BE2C (cell line): ENCODE data around the gene PRDM16.

Experiments used
- DNase-seq: peaks from one replicate; pipeline ENCODE4 v3.0.0-alpha.2; 2020
- H3K27me3 ChIP-seq: fragments of 250-450 bp; sonication (Bioruptor Pico); 2 replicates; pipeline ENCODE4 v1.5.1; 2020; ENCODE audit warnings: mild to moderate bottlenecking
- H3K36me3 ChIP-seq: fragments of 250-450 bp; sonication (Bioruptor Pico); 2 replicates; pipeline ENCODE4 v1.5.1; 2020; ENCODE audit warnings: mild to moderate bottlenecking
- H3K4me1 ChIP-seq: fragments of 250-450 bp; sonication (Bioruptor Pico); 2 replicates; pipeline ENCODE4 v1.5.1; 2020
- H3K4me3 ChIP-seq: 2 replicates; pipeline ENCODE4 v1.5.1; 2011; ENCODE audit warnings: low read depth, low read length
- H3K9me3 ChIP-seq: fragments of 250-450 bp; sonication (Bioruptor Pico); 2 replicates; pipeline ENCODE4 v1.5.1; 2020
- TF ChIP-seq, protein P1 (sequence below): IDR thresholded peaks from 2 replicates; pipeline ENCODE4 v1.5.1; 2012; ENCODE audit warnings: mild to moderate bottlenecking, low read depth, low read length

Gene PRDM16

DNA sequence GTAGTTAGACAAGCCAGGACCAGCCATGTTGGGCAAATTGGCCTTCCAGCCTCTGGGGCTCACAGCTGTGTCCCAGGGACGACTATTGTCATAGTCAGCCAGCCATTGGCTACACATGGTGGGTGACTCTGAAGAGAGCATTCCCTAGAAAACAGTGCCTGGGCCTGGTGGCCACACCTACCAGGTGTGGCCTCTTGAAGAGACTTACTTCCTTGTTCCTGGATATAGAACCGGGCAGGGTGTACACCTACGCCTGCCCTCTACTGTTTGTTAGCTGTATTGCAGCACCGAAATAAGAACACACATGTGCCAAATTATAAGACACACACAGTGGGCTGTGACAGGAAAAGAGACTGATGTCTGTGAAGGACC is 250.9 kb downstream of the PRDM16 start:
- Histone ChIP-seq H3K27me3 (no peaks in the 10 kb centered on the region), H3K4me1 (no peaks in the 10 kb centered on the region)
- no peak for DNase-seq

DNA sequence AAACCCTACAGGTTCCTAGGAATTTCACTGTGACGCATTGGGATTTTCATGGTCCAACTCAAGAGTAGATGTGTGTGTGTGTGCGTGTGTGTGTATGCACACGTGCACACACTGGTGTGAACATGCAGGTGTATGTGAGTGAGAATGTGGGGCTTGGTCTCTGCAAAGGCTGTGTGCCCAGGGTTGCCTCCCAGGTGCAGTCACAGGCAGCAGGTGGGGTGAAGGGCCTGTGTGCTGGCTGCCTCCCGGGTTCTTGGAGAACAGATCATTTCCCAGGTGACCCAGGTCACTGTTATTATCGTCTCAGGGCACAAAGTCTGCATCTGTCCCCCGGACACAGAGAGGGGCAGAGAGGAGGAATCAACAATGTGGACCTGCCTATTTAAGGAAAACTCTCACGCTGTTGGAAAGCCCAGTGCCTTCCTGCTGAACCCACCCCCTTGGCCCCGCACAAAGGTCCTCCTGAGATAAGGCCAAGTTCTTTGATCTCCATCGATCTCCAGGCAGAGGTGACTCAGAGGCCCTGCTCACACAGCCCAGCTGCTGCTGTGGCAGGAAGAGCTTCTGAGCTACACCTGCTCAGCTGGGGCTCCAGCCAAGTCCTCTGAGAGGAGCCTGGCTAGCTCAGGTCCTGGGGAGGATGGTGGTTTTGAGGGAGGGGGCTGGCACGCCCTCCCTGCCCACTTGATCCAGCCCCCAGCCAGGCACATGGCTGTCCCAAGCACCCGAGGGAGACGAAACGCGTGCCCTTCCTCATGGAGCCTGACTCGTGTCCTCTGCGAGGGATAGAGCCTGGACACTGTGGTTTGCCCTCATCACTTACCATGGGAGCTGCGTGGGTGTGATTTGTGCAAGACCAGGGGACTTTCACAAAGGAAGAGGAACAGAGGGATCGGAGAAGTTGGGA is 251.5 kb downstream of the PRDM16 start:
- no peak overlapping the region for H3K4me3 ChIP-seq
- H3K27me3 ChIP-seq = no peaks in the 10 kb centered on the region
- peak; percentile 25 for DNase-seq
- H3K36me3 ChIP-seq = no peaks in the 10 kb centered on the region
- TF ChIP-seq, protein P1, sequence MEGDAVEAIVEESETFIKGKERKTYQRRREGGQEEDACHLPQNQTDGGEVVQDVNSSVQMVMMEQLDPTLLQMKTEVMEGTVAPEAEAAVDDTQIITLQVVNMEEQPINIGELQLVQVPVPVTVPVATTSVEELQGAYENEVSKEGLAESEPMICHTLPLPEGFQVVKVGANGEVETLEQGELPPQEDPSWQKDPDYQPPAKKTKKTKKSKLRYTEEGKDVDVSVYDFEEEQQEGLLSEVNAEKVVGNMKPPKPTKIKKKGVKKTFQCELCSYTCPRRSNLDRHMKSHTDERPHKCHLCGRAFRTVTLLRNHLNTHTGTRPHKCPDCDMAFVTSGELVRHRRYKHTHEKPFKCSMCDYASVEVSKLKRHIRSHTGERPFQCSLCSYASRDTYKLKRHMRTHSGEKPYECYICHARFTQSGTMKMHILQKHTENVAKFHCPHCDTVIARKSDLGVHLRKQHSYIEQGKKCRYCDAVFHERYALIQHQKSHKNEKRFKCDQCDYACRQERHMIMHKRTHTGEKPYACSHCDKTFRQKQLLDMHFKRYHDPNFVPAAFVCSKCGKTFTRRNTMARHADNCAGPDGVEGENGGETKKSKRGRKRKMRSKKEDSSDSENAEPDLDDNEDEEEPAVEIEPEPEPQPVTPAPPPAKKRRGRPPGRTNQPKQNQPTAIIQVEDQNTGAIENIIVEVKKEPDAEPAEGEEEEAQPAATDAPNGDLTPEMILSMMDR = no peak
- H3K9me3 ChIP-seq = no peaks in the 10 kb centered on the region
- no peaks in the 10 kb centered on the region for H3K4me1 ChIP-seq

More for the DNA sequence above, 250.9 kb downstream of the PRDM16 start:
- no peaks in the 10 kb centered on the region for H3K36me3 ChIP-seq
- H3K4me3 ChIP-seq = no peak overlapping the region
- TF ChIP-seq, protein P1 = peak; percentile 68
- H3K9me3 ChIP-seq = no peaks in the 10 kb centered on the region

DNA sequence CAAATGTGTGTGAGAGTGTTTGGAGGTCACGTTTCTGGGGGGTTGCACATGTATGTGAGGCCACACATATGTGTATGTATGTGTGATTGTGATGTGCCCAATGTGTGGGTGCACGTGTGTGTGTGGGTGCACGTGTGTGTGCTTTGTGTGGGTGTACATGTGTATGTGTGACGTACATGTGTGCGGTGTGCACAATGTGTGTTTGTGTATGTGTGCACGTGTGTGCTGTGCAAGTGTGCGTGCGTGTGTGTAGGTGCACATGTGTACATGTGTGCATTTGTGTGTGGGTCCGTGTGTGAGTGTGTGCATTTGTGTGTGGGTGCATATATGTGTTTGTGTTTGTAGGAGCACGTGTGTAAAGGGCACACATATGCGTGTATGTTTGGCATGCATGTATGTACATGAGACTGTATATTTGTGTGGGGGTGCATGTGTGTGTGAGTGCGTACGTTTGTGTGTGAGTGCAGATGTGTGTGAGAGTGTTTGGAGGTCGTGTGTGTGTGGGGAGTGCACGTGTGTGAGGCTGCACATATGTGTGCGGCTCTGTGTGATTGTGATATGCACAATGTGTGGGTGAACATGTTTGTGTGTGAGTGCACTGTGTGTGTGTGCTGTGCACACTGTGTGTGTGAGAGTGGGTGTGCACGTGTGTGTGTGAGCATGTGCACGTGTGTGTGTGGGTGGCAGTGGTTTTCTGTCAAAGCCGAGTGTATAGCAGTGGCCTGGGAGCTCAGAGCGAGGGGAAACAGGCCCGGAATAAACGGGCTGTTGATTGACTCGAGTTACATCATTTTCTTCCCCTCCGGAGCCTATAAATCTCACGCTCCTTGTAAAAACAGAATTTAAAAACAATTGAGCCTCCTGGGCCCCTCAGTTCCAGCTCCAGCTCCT is 252.8 kb downstream of the PRDM16 start:
- no peaks in the 10 kb centered on the region for H3K9me3 ChIP-seq
- H3K27me3 ChIP-seq = no peaks in the 10 kb centered on the region
- no peak for DNase-seq
- TF ChIP-seq, protein P1 = no peak
- H3K36me3 ChIP-seq = no peaks in the 10 kb centered on the region
- H3K4me1 ChIP-seq = no peaks in the 10 kb centered on the region
- no peak overlapping the region for H3K4me3 ChIP-seq

DNA sequence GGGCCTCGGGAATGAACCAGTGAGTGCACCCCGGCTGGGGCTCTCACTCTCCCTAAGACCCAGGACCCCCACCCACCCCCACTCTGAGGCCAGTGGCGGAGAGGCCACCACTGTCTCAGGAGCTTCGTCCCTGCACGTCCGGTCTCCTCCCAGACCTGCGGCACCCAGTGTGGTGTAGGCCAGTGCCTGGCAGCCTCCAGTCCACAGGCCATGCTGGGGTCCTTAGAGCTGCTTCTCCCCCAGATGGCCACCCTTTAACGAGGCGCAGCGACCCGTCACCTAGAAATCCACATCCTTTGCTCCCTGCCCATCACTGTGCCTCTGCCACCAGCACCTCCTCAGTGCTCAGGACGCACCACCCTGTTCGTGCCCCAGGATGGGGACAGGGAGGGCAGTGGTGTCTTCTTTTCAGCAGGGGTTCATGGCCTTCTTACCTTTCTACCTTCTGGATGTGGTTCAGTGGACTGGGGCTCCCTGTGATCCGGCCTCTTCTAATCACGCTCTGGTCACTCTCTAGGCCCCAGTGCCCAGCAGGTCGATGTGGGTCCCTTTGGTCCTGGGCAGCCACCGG is 253.5 kb downstream of the PRDM16 start:
- TF ChIP-seq, protein P1 = no peak
- no peak overlapping the region for H3K4me3 ChIP-seq
- H3K4me1 ChIP-seq = no peaks in the 10 kb centered on the region
- H3K27me3 ChIP-seq = no peaks in the 10 kb centered on the region
- DNase-seq = no peak
- no peaks in the 10 kb centered on the region for H3K36me3 ChIP-seq
- H3K9me3 ChIP-seq = no peaks in the 10 kb centered on the region

DNA sequence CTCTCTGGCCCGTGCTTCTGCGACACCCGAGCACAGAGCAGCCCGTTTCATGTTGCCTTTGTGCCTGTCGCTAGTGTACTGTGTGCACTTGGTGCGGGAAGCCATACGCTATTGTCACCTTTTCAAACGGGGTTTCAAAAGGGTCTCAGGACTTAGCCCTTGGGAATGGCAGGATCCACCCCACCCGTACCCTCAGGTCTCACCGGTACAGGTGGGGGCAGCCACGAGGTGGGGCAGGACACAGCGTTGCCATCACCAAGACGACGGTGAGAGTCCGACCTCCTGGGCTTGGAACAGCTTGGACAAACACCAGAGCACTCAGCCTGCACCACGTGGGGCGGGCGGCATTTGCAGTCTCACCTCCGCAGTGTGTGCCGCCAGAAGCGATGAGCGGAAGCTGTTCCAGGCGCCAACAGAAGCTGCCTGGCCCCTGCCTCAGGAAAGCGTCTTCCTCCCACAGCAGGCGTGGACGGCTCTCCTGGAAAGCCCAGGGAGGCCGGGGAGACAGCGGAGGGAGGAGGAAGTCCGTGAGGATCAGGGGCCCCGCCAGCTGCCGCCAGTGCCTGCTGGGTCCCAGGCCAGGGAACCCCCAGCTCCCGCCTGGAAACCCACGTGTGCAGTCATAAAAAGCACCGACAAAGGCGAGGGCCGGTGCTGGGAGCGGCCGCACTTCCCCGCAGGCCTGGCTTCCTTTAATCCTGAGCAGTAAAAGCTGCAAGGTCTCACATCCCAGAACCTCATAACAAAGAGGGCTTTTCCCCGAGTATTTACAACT is 254.2 kb downstream of the PRDM16 start:
- Histone ChIP-seq H3K36me3 (no peaks in the 10 kb centered on the region), H3K4me1 (no peaks in the 10 kb centered on the region), H3K27me3 (no peaks in the 10 kb centered on the region), H3K4me3 (no peak overlapping the region), H3K9me3 (no peaks in the 10 kb centered on the region)
- DNase-seq = no peak
- TF ChIP-seq, protein P1 = no peak
